GM19328 (cell line): Measurements from ENCODE around the gene ZCCHC7.

ENCODE experiments used
- ATAC-seq: cut with Tn5 transposase; IDR thresholded peaks from one replicate; pipeline ENCODE4 v1.9.1; 2021; ENCODE audit warnings: mild to moderate bottlenecking, moderate library complexity; ENCODE audit not compliant: unreplicated experiment

ZCCHC7 gene

DNA sequence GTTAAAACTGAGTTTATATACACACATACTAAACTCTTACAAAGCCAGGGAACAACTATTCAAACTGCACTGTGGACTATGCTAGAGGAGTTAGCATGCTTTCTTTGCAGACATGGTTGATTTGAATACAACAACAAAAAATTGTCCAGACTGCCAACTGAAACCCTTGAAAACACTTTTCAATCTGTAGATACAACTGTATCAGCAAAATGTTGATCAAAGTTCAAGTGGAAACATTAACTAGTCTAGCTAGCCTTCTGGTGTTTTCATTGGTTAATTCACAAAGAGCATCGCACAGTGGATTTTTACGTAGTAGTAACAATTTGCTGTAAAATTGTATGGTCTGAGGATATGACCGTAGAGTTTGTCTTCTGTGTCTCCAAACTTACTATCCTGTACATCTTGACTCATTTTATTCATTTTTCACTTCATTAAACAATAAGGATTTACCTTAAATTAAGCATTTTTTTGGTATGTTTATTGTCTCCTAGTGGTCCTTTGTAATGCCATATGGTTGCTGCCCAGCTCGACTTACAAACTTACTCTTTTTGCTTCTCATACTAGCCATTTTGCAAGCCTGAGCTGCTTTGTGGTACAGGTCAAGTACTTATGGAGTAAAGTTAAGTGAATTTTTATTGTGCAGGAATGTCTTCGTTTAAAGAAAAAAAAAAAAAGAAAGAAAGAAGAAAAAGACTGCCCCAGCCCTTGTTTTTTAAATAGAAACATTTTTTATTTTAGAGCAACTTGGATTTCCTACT, 123.4 kb downstream of the ZCCHC7 start:
- ATAC-seq = no peak

GRCh38 chr9:37246826-37247225, 126.5 kb downstream of the ZCCHC7 start:
- no peak for ATAC-seq

DNA sequence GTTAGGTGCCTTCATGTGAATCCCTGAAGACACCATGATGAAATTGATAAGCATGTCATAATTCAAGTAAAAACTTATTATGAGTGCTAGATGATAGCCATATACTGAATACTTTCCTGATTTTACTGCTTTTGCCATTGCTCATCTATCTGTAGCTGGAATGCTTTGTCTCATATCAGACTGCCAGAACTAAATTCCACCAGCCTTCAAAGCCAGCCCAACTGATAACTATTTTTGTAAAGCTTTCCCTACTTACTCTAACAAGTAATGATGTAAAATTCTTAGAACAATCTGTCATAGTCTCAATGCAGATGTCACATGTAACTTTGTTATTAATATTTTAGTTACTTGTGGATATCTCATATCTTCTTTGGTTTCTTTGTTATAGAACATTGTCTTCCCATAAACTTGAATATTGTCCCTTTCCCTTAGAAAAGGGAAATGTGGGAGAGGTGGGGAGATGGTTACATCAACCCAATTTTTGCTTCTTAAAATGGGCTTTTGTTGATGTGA, 128.3 kb downstream of the ZCCHC7 start:
- ATAC-seq = no peak

- ATAC-seq = no peak
These were observed 131.1 kb downstream of the ZCCHC7 start for GRCh38 chr9:37251452-37251851.

- ATAC-seq = no peak
These were observed 133.1 kb downstream of the ZCCHC7 start for GRCh38 chr9:37253377-37253937.

DNA sequence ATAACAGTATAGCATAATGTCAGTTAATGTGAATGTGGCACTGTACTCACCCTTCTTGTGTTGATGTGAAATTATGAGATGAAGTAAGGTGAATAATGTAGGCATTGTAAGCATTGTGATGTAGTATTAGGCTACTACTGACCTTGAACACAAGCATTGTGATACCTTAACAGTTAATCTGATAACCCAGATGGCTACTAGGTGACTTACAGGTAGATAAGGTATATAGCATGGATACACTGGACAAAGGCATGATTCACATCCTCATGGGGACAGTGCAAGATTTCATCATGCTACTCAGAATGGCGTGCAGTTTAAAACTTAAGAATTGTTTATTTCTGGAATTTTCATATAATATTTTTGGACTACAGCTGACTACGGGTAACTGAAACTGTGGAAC, 134.8 kb downstream of the ZCCHC7 start:
- ATAC-seq = no peak

DNA sequence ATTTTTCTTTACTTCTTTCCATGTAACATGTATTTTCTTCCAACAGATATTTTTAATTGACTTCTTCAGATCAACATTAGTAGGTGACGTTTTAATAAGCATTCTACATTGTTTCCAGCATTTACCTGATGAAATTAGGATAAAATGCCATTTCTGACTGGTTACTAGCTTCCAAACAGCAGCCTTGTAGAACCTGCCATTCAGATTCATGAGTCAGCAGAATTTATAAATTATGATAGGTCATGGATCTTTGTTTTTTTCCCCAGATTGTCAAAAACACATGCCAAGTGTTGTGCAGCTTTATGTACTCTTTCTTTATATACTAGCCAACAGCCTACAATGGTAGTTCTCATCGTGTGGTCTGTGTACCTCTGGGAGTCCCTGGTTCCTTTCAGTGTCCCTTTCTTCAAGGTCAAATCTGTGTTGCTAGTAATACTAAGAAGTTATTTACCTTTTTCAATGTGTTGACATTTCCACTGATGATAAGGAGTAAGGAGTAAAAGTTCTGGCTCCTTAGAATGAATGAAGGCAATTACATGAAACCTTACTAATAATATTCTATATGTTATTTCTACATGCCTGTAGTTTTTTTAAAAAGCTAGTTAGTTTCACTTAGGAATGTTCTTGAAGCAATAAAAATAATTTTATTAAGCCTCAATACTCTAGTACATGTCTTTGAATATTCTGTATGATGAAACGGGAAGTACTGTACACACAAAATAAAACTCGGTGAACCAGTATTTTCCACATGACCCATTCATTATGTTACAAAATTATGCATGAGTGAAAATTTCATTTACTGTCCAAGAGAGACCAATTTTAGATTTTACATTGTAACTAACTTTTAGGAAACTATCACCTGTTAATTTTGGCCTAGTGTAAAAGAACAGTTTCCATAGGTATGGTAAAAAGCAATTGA, 135.8 kb downstream of the ZCCHC7 start:
- ATAC-seq = no peak

GRCh38 chr9:37259951-37260350, 139.6 kb downstream of the ZCCHC7 start:
- ATAC-seq = no peak

DNA sequence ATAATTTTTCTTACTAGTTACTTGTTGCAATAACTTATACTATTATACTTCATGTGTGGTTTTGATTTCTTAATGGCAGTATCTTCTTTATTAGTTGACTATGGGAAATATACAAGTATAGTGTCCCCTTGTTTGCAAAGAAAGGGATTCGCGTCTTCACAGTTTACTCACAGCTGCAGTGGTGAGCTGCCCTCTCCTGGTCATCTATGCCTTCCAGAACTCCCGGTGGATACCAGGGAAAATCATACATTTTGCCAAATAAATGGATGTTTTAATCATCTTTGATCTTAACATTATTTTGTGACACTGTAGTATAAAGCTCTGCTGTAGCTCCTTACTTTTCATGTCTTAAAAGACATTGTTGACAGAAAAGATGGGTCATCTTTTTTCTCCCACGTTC, 142.0 kb downstream of the ZCCHC7 start:
- no peak for ATAC-seq

DNA sequence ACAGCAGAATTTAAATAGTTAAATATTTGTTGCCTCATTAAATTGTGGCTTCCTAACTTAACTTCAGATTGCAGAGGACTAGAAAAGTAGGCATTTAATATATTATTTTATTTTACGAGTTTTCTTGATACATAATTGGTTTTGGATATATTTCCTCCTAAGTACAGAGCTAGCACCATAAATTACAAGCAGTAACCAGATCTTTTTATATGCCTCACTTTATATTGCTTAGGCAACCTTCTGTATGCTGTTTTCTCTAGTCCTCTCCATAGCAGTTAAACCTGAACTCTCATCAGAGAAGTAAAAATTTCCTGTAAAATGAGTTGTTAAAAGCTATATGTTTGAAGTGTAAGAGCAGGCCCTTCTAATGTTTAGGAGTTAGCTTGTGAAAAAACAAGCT, 144.2 kb downstream of the ZCCHC7 start:
- ATAC-seq = no peak

GRCh38 chr9:37266630-37267029, 146.3 kb downstream of the ZCCHC7 start:
- no peak for ATAC-seq

DNA sequence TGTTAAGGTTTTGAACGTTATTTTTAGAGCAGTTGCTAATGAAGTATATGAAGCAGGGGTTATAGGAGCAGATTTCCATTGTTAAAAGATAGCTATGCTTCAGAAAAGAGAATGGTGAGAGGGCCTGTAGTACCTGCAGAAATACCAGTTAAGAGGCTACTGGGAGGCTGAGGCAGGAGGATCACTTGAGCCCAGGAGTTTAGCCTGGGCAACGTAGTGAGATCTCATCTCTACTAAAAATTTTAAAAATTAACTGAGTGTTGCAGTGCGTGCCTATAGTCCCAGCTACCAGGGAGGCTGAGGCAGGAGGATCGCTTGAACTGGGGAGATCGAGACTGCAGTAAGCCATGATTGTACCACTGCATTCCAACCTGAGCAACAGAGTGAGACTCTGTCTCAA, 148.8 kb downstream of the ZCCHC7 start:
- no peak for ATAC-seq

DNA sequence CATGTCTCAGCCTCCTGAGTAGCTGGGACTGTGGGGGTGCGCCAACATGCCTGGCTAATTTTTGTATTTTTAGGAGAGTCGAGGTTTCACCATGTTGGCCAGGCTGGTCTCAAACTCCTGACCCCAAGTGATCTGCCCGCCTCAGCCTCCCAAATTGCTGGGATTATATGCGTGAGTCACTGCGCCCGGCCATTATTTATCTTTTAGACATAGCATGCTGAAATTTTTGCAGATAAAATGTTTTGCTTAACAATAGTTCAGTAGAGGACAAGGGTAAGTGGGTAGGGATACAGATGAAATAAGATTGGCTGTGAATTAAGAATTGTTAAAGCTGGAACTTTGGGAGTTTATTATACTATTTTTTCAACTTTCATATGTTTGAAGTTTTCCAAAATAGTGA, 151.3 kb downstream of the ZCCHC7 start:
- ATAC-seq = no peak

- ATAC-seq = no peak
These were observed 153.2 kb downstream of the ZCCHC7 start for GRCh38 chr9:37273595-37273994.

GRCh38 chr9:37281541-37281940, 161.2 kb downstream of the ZCCHC7 start:
- no peak for ATAC-seq

DNA sequence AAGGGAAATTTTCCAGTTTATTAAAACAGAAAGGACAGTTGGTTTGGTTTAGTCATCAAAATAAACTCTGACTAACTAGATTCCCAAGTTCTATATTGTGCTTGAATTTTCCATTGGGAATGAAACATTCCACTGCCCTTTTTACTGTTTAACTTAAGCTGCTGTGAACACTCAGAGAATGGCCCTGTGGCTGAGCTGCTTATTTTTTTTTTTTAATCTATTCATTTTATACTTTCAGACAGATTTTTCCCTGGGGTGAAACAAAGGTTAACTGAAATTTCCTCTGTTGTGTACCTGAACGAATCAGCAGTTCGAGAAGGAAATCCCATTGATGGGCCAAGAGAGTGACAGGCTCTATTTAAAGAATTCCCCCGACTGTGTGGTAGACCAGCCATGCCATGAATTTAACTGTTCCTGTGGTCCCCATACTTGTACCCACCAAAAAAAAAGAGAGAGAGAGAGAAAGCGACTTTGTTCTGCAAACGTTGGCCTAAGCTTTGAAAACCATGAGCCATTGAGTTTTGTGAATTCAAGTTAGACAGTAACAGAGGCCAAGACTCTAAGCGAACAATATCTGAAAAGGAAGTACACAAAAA, 163.5 kb downstream of the ZCCHC7 start:
- ATAC-seq = no peak

GRCh38 chr9:37284636-37285035, 164.3 kb downstream of the ZCCHC7 start:
- no peak for ATAC-seq

- no peak for ATAC-seq
These were observed 166.3 kb downstream of the ZCCHC7 start for GRCh38 chr9:37286530-37287175.

- ATAC-seq = no peak
These were observed 166.9 kb downstream of the ZCCHC7 start for GRCh38 chr9:37287317-37287716.

DNA sequence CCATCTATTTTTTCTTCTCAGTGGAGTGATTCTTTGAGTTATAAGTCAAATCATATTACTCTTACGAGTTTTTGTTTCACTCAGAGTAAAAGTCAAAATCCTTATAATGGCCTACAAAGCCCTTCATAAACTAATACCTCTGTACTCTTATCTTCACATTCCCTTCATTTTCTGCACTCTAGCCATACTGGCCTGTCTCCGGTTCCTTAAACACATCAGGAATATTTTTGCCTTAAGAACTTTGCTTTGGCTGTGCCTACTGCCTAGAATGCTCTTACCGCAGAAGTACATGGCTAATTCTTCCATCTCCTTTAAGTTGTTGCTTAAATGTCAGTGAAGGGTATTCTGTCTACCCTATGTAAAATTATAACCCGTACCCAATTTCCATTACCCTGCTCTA, 169.3 kb downstream of the ZCCHC7 start:
- no peak for ATAC-seq
